OCI-LY1 (cell line): ENCODE results near the gene CCDC71.

Experiments
- EZH2 ChIP-seq: fragments of 200-600 bp; sonication (generic), shearing (Covaris generic); IDR thresholded peaks from 2 replicates; pipeline ENCODE4 v1.8.0; 2017; ENCODE audit warnings: borderline replicate concordance, mixed run types, mild to moderate bottlenecking, antibody characterized with exemption, low read length, moderate library complexity, mixed read lengths
- TF ChIP-seq, protein P1 (sequence below): fragments of 200-600 bp; sonication (generic), shearing (Covaris generic); IDR thresholded peaks from 2 replicates; pipeline ENCODE4 v1.5.1; 2017; ENCODE audit warnings: mild to moderate bottlenecking, antibody characterized with exemption, low read length, moderate library complexity, mixed read lengths

DNA sequence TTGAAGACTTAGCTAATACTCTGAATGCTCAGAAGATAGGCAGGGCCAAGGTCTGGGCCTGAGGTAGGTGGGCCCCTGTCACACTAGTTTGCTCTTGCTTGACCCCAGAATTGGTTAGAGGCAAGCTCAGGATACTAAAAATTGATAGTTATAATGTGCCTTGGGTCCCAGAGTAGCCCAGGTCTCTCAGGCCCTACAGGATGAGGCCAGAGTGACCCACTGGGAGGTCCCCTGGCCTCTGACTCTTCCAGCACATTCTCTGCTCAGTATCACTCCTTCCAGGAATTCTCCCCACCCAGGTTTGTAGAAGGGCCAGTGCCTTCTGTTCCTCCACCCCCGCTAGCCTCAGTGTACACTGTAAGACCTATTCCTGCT lies 4.6 kb upstream of the CCDC71 start:
- TF ChIP-seq, protein P1, sequence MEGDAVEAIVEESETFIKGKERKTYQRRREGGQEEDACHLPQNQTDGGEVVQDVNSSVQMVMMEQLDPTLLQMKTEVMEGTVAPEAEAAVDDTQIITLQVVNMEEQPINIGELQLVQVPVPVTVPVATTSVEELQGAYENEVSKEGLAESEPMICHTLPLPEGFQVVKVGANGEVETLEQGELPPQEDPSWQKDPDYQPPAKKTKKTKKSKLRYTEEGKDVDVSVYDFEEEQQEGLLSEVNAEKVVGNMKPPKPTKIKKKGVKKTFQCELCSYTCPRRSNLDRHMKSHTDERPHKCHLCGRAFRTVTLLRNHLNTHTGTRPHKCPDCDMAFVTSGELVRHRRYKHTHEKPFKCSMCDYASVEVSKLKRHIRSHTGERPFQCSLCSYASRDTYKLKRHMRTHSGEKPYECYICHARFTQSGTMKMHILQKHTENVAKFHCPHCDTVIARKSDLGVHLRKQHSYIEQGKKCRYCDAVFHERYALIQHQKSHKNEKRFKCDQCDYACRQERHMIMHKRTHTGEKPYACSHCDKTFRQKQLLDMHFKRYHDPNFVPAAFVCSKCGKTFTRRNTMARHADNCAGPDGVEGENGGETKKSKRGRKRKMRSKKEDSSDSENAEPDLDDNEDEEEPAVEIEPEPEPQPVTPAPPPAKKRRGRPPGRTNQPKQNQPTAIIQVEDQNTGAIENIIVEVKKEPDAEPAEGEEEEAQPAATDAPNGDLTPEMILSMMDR: no peak
- TF ChIP-seq EZH2: no peak
